ENCODE data around the gene AGFG2. TPM values are rescaled to one million over a fixed set of nuclear protein-coding genes. Genes with fewer than 3 reads are reported as not detected.

Gene AGFG2
- total and polyA plus RNA-seq, 2 of the 13 experiments (the other 11 are each of a cell fraction or from before 2014, with no cell fraction given) = 125 to 132 TPM

DNA sequence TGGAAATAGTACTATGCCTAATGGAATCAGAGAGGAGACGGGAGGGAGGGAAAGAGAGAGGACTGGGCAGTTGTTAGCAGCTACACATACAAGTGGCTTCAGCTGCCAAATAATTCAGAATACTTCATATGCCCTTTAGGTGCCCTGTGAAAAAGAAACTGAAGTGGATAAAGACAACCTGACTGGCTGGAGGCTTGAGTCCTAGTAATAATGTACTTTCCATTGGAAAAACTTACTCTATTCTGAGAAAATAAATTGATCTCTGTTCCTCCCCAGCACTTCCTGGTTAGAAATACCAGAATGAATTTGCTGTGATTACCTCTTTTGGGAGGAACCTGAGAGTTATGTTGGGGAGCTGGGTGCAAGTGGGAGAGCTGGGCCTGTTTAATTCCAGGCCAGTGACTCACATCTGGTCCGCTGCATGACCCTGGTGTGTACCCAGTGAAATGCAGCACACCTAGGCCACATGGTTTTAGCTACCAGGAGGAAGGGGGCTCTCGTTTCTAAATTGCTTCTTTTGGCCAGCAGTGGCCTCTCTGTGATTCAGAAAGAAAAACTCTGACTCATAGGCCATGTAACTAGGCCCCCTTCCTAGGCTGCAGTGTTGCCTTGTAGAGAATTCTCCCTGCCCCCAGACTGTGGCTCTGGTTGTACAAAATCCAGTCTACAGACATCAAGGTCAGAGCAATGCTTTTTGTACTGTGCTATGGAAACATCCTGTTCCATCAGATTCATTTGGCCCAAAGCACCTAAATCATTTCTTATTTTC is 6.5 kb downstream of the AGFG2 start (continued):
- TF ChIP-seq, protein P1, sequence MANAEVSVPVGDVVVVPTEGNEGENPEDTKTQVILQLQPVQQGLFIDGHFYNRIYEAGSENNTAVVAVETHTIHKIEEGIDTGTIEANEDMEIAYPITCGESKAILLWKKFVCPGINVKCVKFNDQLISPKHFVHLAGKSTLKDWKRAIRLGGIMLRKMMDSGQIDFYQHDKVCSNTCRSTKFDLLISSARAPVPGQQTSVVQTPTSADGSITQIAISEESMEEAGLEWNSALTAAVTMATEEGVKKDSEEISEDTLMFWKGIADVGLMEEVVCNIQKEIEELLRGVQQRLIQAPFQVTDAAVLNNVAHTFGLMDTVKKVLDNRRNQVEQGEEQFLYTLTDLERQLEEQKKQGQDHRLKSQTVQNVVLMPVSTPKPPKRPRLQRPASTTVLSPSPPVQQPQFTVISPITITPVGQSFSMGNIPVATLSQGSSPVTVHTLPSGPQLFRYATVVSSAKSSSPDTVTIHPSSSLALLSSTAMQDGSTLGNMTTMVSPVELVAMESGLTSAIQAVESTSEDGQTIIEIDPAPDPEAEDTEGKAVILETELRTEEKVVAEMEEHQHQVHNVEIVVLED (CRISPR knock-in tag; IDR thresholded peaks at IDR 0.05; ENCODE audit: borderline replicate concordance) = no peak
- TF ChIP-seq, protein P2, sequence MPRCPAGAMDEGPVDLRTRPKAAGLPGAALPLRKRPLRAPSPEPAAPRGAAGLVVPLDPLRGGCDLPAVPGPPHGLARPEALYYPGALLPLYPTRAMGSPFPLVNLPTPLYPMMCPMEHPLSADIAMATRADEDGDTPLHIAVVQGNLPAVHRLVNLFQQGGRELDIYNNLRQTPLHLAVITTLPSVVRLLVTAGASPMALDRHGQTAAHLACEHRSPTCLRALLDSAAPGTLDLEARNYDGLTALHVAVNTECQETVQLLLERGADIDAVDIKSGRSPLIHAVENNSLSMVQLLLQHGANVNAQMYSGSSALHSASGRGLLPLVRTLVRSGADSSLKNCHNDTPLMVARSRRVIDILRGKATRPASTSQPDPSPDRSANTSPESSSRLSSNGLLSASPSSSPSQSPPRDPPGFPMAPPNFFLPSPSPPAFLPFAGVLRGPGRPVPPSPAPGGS (CRISPR knock-in tag; IDR thresholded peaks at IDR 0.05) = no peak
- TF ChIP-seq TCF7L2 (IDR thresholded peaks at IDR 0.05; ENCODE audit: low read depth, low read length) (no peak), GATAD2A (CRISPR knock-in tag; IDR thresholded peaks at IDR 0.05) (peak; percentile 66), NKX3-1 (CRISPR knock-in tag; IDR thresholded peaks at IDR 0.05) (0 out of 2 replicates have a peak, but pooled peaks have one; percentile 49), NFATC3 (CRISPR knock-in tag; IDR thresholded peaks at IDR 0.05) (no peak), ZZZ3 (CRISPR knock-in tag; IDR thresholded peaks at IDR 0.05; ENCODE audit: borderline replicate concordance) (no peak), ZNF7 (CRISPR knock-in tag; IDR thresholded peaks at IDR 0.05) (no peak), ZNF781 (CRISPR knock-in tag; IDR thresholded peaks at IDR 0.05; ENCODE audit: borderline replicate concordance, not compliant biosample characterization) (no peak)
- TF ChIP-seq, protein P3, sequence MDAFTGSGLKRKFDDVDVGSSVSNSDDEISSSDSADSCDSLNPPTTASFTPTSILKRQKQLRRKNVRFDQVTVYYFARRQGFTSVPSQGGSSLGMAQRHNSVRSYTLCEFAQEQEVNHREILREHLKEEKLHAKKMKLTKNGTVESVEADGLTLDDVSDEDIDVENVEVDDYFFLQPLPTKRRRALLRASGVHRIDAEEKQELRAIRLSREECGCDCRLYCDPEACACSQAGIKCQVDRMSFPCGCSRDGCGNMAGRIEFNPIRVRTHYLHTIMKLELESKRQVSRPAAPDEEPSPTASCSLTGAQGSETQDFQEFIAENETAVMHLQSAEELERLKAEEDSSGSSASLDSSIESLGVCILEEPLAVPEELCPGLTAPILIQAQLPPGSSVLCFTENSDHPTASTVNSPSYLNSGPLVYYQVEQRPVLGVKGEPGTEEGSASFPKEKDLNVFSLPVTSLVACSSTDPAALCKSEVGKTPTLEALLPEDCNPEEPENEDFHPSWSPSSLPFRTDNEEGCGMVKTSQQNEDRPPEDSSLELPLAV (CRISPR knock-in tag; conservative IDR thresholded peaks at IDR 0.05; ENCODE audit: low read depth) = no peak
- TF ChIP-seq, protein P4, sequence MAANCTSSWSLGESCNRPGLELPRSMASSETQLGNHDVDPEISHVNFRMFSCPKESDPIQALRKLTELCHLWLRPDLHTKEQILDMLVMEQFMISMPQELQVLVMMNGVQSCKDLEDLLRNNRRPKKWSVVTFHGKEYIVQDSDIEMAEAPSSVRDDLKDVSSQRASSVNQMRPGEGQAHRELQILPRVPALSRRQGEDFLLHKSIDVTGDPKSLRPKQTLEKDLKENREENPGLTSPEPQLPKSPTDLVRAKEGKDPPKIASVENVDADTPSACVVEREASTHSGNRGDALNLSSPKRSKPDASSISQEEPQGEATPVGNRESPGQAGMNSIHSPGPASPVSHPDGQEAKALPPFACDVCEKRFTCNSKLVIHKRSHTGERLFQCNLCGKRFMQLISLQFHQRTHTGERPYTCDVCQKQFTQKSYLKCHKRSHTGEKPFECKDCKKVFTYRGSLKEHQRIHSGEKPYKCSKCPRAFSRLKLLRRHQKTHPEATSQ (CRISPR knock-in tag; IDR thresholded peaks at IDR 0.05; ENCODE audit: borderline replicate concordance) = no peak
- TF ChIP-seq, protein P5, sequence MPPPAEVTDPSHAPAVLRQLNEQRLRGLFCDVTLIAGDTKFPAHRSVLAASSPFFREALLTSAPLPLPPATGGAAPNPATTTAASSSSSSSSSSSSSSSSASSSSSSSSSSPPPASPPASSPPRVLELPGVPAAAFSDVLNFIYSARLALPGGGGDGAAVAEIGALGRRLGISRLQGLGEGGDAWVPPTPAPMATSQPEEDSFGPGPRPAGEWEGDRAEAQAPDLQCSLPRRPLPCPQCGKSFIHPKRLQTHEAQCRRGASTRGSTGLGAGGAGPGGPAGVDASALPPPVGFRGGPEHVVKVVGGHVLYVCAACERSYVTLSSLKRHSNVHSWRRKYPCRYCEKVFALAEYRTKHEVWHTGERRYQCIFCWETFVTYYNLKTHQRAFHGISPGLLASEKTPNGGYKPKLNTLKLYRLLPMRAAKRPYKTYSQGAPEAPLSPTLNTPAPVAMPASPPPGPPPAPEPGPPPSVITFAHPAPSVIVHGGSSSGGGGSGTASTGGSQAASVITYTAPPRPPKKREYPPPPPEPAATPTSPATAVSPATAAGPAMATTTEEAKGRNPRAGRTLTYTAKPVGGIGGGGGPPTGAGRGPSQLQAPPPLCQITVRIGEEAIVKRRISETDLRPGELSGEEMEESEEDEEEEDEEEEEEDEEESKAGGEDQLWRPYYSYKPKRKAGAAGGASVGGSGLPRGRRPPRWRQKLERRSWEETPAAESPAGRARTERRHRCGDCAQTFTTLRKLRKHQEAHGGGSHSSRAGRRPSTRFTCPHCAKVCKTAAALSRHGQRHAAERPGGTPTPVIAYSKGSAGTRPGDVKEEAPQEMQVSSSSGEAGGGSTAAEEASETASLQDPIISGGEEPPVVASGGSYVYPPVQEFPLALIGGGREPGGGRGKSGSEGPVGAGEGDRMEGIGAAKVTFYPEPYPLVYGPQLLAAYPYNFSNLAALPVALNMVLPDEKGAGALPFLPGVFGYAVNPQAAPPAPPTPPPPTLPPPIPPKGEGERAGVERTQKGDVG (CRISPR knock-in tag; IDR thresholded peaks at IDR 0.05; ENCODE audit: borderline replicate concordance) = no peak
- TF ChIP-seq, protein P6, sequence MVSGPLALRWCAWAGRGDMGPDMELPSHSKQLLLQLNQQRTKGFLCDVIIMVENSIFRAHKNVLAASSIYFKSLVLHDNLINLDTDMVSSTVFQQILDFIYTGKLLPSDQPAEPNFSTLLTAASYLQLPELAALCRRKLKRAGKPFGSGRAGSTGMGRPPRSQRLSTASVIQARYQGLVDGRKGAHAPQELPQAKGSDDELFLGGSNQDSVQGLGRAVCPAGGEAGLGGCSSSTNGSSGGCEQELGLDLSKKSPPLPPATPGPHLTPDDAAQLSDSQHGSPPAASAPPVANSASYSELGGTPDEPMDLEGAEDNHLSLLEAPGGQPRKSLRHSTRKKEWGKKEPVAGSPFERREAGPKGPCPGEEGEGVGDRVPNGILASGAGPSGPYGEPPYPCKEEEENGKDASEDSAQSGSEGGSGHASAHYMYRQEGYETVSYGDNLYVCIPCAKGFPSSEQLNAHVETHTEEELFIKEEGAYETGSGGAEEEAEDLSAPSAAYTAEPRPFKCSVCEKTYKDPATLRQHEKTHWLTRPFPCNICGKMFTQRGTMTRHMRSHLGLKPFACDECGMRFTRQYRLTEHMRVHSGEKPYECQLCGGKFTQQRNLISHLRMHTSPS (CRISPR knock-in tag; IDR thresholded peaks at IDR 0.05; ENCODE audit: low read depth) = no peak
